Endodermal cell (in vitro differentiated cells): Measurements from ENCODE around the gene EFCAB6. TPM values are rescaled to one million over a fixed set of nuclear protein-coding genes. Genes with fewer than 3 reads are reported as not detected.

Source experiments
- DNase-seq: peaks from one replicate; pipeline ENCODE4 v3.0.0-alpha.2; 2017
- H3K27ac ChIP-seq: 2 replicates; pipeline ENCODE4 v1.5.1; 2013; ENCODE audit warnings: mild to moderate bottlenecking, low read depth, low read length, moderate library complexity
- H3K27me3 ChIP-seq: 2 replicates; pipeline ENCODE4 v1.6.1; 2013; ENCODE audit warnings: mild to moderate bottlenecking, low read length, moderate library complexity; ENCODE audit not compliant: insufficient read depth, control insufficient read depth, poor library complexity, severe bottlenecking
- H3K36me3 ChIP-seq: 2 replicates; pipeline ENCODE4 v1.7.0; 2013; ENCODE audit warnings: mild to moderate bottlenecking, low read length, moderate library complexity; ENCODE audit not compliant: control insufficient read depth, insufficient read depth
- H3K4me1 ChIP-seq: one replicate; pipeline ENCODE4 v1.7.0; 2013; ENCODE audit warnings: low read length; ENCODE audit not compliant: control insufficient read depth, insufficient read depth
- H3K4me3 ChIP-seq: 2 replicates; pipeline ENCODE4 v1.5.1; 2013; ENCODE audit warnings: mild to moderate bottlenecking, low read length, moderate library complexity
- H3K9ac ChIP-seq: 2 replicates; pipeline ENCODE4 v1.6.1; 2013; ENCODE audit warnings: mild to moderate bottlenecking, low read length, moderate library complexity; ENCODE audit not compliant: poor library complexity, severe bottlenecking; ENCODE audit errors: extremely low read depth
- H3K9me3 ChIP-seq: 2 replicates; pipeline ENCODE4 v1.6.1; 2013; ENCODE audit warnings: mild to moderate bottlenecking, low read length, moderate library complexity; ENCODE audit not compliant: control insufficient read depth
- H3K27ac Mint-ChIP-seq: 2 replicates; pipeline ENCODE4 v1.8.0; 2020; ENCODE audit warnings: mixed read lengths
- H3K27me3 Mint-ChIP-seq: 2 replicates; pipeline ENCODE4 v1.8.0; 2021; ENCODE audit warnings: mild to moderate bottlenecking, mixed read lengths; ENCODE audit not compliant: insufficient read depth
- H3K36me3 Mint-ChIP-seq: 2 replicates; pipeline ENCODE4 v1.8.0; 2020; ENCODE audit warnings: low read depth, mixed read lengths
- H3K4me1 Mint-ChIP-seq: 2 replicates; pipeline ENCODE4 v1.8.0; 2020; ENCODE audit warnings: mixed read lengths
- H3K4me3 Mint-ChIP-seq: 2 replicates; pipeline ENCODE4 v1.8.0; 2020; ENCODE audit warnings: mild to moderate bottlenecking, moderate library complexity, mixed read lengths
- H3K9me3 Mint-ChIP-seq: 2 replicates; pipeline ENCODE4 v1.8.0; 2020; ENCODE audit warnings: mild to moderate bottlenecking, mixed read lengths
- WGBS, 2 experiments: methylation state at CpG; one replicate each; pipeline versions ENCODE4 v1.1.5 to v1.1.7; 2013; ENCODE audit warnings: missing lambda C conversion rate in 2 of 2, mixed read lengths in 1 of 2; ENCODE audit not compliant: insufficient coverage in 1 of 2, insufficient read length in 1 of 2; 5-methylcytosine and 5-hydroxymethylcytosine counted together
- total RNA-seq, 2 donors: library from RNA; stranded (reverse); fragmentation: NEBNext Ultra II Directional in 1 of 2; extraction: Animal tissue kit (Norgen Biotek cat#: 25700) in 1 of 2; gene quantifications; 2 replicates in 1 of 2; 3 replicates in 1 of 2; pipeline ENCODE4 v1.2.1, GENCODE V29; 2021
- TF ChIP-seq, protein P1 (sequence below): fragments of 200-600 bp; sonication (generic); conservative IDR thresholded peaks from 2 replicates; pipeline ENCODE4 v1.5.0; 2021; ENCODE audit warnings: antibody characterized with exemption, mild to moderate bottlenecking

EFCAB6 gene
- total RNA-seq, 2 donors from 2014 or later, result 1.8 to 2.0 TPM

DNA sequence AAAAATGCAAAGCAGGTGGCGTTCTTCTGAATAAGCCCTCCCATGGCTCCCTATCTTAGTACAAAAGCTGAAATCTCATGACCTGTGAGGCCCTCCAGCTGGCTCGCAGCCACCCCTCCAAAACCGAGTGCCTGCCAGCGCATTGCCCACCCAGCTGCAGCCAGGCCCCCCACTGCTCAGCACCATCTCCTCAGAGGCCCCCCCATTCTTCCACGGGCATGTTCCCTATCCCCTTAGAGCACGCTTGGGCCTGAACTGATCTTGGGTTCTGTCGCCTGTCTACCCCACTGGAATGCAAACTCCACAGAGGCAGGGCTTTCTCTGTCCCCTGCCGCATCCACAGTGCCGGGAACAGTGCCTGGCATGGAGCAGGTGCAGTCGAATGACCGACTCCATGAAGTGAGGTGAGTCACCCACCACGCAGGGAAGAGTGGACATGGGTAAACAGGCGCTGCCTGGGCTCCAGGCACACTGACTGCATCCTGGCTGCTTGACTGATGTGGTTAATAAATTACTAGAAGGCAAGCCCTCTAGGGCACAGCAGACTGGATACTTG is 11.3 kb upstream of the EFCAB6 start:
- Histone ChIP-seq H3K9ac (peak overlapping the region; percentile 16), H3K27me3 (no peaks in the 10 kb centered on the region), H3K36me3 (peaks cover 15% of the 10 kb centered on the region), H3K27ac (no peak overlapping the region), H3K4me1 (peaks cover 14% of the 10 kb centered on the region), H3K9me3 (no peaks in the 10 kb centered on the region), H3K4me3 (no peak overlapping the region)
- 76 to 83% methylated on average over 7 to 13 of the region's 13 CpGs for WGBS, 2 experiments
- Mint-ChIP-seq H3K4me1 (peaks cover 20% of the 10 kb centered on the region), H3K27ac (peak overlapping the region; percentile 65), H3K9me3 (no peaks in the 10 kb centered on the region), H3K36me3 (peaks cover 15% of the 10 kb centered on the region), H3K27me3 (no peaks in the 10 kb centered on the region), H3K4me3 (no peak overlapping the region)
- TF ChIP-seq, protein P1, sequence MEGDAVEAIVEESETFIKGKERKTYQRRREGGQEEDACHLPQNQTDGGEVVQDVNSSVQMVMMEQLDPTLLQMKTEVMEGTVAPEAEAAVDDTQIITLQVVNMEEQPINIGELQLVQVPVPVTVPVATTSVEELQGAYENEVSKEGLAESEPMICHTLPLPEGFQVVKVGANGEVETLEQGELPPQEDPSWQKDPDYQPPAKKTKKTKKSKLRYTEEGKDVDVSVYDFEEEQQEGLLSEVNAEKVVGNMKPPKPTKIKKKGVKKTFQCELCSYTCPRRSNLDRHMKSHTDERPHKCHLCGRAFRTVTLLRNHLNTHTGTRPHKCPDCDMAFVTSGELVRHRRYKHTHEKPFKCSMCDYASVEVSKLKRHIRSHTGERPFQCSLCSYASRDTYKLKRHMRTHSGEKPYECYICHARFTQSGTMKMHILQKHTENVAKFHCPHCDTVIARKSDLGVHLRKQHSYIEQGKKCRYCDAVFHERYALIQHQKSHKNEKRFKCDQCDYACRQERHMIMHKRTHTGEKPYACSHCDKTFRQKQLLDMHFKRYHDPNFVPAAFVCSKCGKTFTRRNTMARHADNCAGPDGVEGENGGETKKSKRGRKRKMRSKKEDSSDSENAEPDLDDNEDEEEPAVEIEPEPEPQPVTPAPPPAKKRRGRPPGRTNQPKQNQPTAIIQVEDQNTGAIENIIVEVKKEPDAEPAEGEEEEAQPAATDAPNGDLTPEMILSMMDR, result no peak
- peak; percentile 68 for DNase-seq

- Histone ChIP-seq H3K27me3 (no peaks in the 10 kb centered on the region), H3K4me1 (peaks cover 14% of the 10 kb centered on the region), H3K36me3 (peaks cover 4% of the 10 kb centered on the region), H3K9ac (no peak overlapping the region), H3K9me3 (no peaks in the 10 kb centered on the region), H3K27ac (no peak overlapping the region), H3K4me3 (no peak overlapping the region)
- Mint-ChIP-seq H3K4me1 (peaks cover 20% of the 10 kb centered on the region), H3K27ac (peak overlapping the region; percentile 58), H3K9me3 (no peaks in the 10 kb centered on the region), H3K4me3 (no peak overlapping the region), H3K36me3 (peaks cover 13% of the 10 kb centered on the region), H3K27me3 (no peaks in the 10 kb centered on the region)
- TF ChIP-seq, protein P1, result no peak
- WGBS, 2 experiments, result 89 to 91% methylated on average over 13 to 22 of the region's 22 CpGs
- peak; percentile 35 for DNase-seq
These were observed 9.7 kb upstream of the EFCAB6 start for GRCh38 chr22:43821606-43822425.

DNA sequence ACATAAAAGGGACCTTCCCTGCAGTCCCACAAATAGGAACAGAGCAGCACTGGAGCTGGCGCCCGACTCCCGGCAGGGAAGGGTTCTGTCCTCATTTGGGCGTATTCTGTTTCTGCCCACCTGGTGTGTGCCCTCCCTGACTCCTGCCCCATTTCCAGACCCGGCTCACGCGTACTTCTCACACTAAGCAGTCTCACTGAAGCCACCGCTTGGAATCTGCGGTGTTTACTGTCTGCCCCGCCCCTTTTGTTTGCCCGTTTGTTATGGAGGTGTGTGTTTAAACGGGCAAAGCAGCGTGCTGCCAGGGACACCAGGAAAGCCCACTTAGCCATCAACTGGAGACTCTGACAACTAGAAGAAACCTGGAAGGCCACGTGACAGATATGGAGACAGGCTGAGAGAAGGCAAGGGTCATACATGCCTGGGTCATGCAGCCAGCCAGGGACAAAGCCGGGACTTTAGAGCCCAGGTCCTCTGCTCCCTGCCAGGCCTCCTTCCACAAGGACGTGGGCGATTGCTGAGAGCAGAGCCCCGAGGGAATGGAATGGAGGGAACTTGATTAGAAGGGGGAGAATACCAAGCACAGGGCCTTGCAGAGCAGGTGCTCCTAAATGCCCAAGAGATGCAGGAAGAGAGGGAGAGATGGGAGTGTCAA is 8.7 kb upstream of the EFCAB6 start:
- Histone ChIP-seq H3K4me3 (no peak overlapping the region), H3K36me3 (peaks cover 4% of the 10 kb centered on the region), H3K27me3 (no peaks in the 10 kb centered on the region), H3K27ac (no peak overlapping the region), H3K9me3 (no peaks in the 10 kb centered on the region), H3K4me1 (peaks cover 14% of the 10 kb centered on the region), H3K9ac (no peak overlapping the region)
- TF ChIP-seq, protein P1, result no peak
- H3K27me3 Mint-ChIP-seq, result no peaks in the 10 kb centered on the region
- peaks cover 20% of the 10 kb centered on the region for H3K4me1 Mint-ChIP-seq
- peak overlapping the region; percentile 58 for H3K27ac Mint-ChIP-seq
- H3K4me3 Mint-ChIP-seq, result no peak overlapping the region
- H3K9me3 Mint-ChIP-seq, result no peaks in the 10 kb centered on the region
- peaks cover 14% of the 10 kb centered on the region for H3K36me3 Mint-ChIP-seq
- 87% methylated on average over 10 to 18 of the region's 18 CpGs for WGBS, 2 experiments
- no peak for DNase-seq
